Sigmoid colon (tissue), 3 donors: ENCODE data around the gene XYLT1.

Experiments
- CTCF ChIP-seq, 4 experiments: fragments of 450-650 bp in 3 of 4; fragments of 200-600 bp in 1 of 4; IDR thresholded peaks; one replicate each; pipeline ENCODE4 v1.5.1; 2016 to 2019; ENCODE audit warnings: antibody characterized with exemption in 4 of 4, mild to moderate bottlenecking in 3 of 4, moderate library complexity in 2 of 4
- POLR2A ChIP-seq, 2 donors: fragments of 450-650 bp; IDR thresholded peaks; one replicate each; pipeline ENCODE4 v1.6.1; 2016; ENCODE audit warnings: antibody characterized with exemption in 2 of 2, mild to moderate bottlenecking in 2 of 2, moderate library complexity in 2 of 2

GRCh38 chr16:17259751-17260270, 210.9 kb downstream of the XYLT1 start:
- TF ChIP-seq CTCF (IDR thresholded peaks at IDR 0.05) (no peak), POLR2A (IDR thresholded peaks at IDR 0.05) (no peak)
